ENCODE measurements around the gene ZDHHC4.

The ZDHHC4 gene

GRCh38 chr7:6606866-6607583 is 29.8 kb downstream of the ZDHHC4 start:
- no peak for DNase-seq (ENCODE audit: low read depth, low spot score)

GRCh38 chr7:6607651-6608051 is 30.4 kb downstream of the ZDHHC4 start:
- DNase-seq (ENCODE audit: low read depth, low spot score), result no peak

- DNase-seq (ENCODE audit: low read depth, low spot score), result no peak
Observed at GRCh38 chr7:6608081-6608480, 30.8 kb downstream of the ZDHHC4 start.

- DNase-seq (ENCODE audit: low read depth, low spot score), result no peak
Observed at GRCh38 chr7:6608794-6609193, 31.5 kb downstream of the ZDHHC4 start.

GRCh38 chr7:6612819-6613218 is 35.6 kb downstream of the ZDHHC4 start:
- no peak for DNase-seq (ENCODE audit: low read depth, low spot score)

- DNase-seq (ENCODE audit: low read depth, low spot score), result no peak
Observed at GRCh38 chr7:6613706-6614105, 36.5 kb downstream of the ZDHHC4 start.

- DNase-seq (ENCODE audit: low read depth, low spot score), result no peak
Observed at GRCh38 chr7:6614953-6615722, 37.9 kb downstream of the ZDHHC4 start, which contains the start of gene ZNF853. ZNF853 (plus strand) TSS chr7:6615610; CDS start chr7:6616175, 565 bp downstream.

- DNase-seq (ENCODE audit: low read depth, low spot score), result no peak
Observed at GRCh38 chr7:6615723-6616555, 38.7 kb downstream of the ZDHHC4 start.

GRCh38 chr7:6616854-6617643 is 39.8 kb downstream of the ZDHHC4 start:
- DNase-seq (ENCODE audit: low read depth, low spot score), result no peak

GRCh38 chr7:6618621-6619020 is 41.4 kb downstream of the ZDHHC4 start:
- DNase-seq (ENCODE audit: low read depth, low spot score), result no peak

GRCh38 chr7:6619961-6620360 is 42.7 kb downstream of the ZDHHC4 start:
- no peak for DNase-seq (ENCODE audit: low read depth, low spot score)

GRCh38 chr7:6621195-6622133 is 44.2 kb downstream of the ZDHHC4 start:
- no peak for DNase-seq (ENCODE audit: low read depth, low spot score)

- DNase-seq (ENCODE audit: low read depth, low spot score), result no peak
Observed at GRCh38 chr7:6622134-6622710, 45.0 kb downstream of the ZDHHC4 start.

- no peak for DNase-seq (ENCODE audit: low read depth, low spot score)
Observed at GRCh38 chr7:6623589-6624245, 46.5 kb downstream of the ZDHHC4 start.

- no peak for DNase-seq (ENCODE audit: low read depth, low spot score)
Observed at GRCh38 chr7:6624246-6624611, 47.0 kb downstream of the ZDHHC4 start.

GRCh38 chr7:6628045-6628444 is 50.8 kb downstream of the ZDHHC4 start:
- DNase-seq (ENCODE audit: low read depth, low spot score), result no peak

- DNase-seq (ENCODE audit: low read depth, low spot score), result no peak
Observed at GRCh38 chr7:6630007-6630849, 53.0 kb downstream of the ZDHHC4 start.

GRCh38 chr7:6631605-6632004 is 54.4 kb downstream of the ZDHHC4 start:
- DNase-seq (ENCODE audit: low read depth, low spot score), result no peak
